ENCODE measurements around the gene MUC5AC.
"Not testable (repeated sequence)": the region's sequence is repeated elsewhere in the genome, so short reads cannot be mapped to it uniquely, and the experiment has no call there.

MUC5AC gene

DNA sequence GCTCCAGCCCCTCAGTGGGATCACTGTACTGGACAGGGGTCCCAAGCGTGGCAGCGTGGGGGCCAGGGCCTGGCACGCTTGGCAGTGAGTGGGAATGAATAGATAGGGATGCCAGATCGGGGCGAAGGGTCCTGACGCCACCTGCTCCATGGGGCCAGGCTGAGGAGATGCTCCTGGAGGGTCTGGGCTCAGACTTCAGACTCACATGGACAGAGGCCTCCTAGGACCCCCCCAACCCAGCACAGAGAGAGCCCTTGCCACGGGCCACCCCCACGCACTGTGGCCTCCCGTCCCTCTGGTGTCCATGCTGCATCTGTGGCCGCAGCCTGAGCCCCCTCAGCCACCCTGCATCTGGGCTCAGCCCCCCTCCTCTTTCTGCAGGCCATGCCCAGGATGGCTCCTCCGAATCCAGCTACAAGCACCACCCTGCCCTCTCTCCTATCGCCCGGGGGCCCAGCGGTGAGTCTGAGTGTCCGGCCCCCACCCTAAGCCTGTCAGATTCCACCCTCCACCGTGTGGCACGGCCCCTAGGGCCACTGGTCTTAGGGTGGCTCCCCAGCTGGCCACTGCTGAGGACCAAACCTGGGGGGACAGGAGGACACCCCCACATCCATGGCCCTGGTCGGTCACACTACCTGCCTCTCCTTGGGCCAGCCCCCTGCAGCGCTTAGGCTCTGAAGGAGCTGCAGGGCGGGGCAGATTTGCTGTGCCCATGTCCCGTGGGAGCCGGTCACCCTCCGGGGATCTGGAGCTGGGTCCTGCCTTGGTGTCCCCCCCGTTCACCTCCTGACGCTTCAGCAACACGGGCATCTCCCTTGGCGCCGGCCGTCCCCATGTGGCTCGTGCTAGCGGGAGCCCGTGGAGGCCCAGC, 2.7 kb downstream of the MUC5AC start:
- no peak overlapping the region for H3K27ac ChIP-seq (ENCODE audit: low read depth, low read length)
- H3K9ac ChIP-seq (ENCODE audit: low read length), result no peak overlapping the region
- no peak overlapping the region for H3K4me3 ChIP-seq (ENCODE audit: low read depth in 1 of 2, low read length in 2 of 2)
- H3K9me3 ChIP-seq (ENCODE audit: low read length), result no peaks in the 10 kb centered on the region
- no peaks in the 10 kb centered on the region for H3K4me1 ChIP-seq (ENCODE audit: insufficient read depth, low read length)
- peaks cover 0 to 4% of the 10 kb centered on the region in 2 donors for H3K27me3 ChIP-seq (ENCODE audit: control insufficient read depth in 1 of 2, insufficient read depth in 2 of 2, low read length in 2 of 2)
- H3K36me3 ChIP-seq (ENCODE audit: insufficient read depth, low read length), result no peaks in the 10 kb centered on the region

DNA sequence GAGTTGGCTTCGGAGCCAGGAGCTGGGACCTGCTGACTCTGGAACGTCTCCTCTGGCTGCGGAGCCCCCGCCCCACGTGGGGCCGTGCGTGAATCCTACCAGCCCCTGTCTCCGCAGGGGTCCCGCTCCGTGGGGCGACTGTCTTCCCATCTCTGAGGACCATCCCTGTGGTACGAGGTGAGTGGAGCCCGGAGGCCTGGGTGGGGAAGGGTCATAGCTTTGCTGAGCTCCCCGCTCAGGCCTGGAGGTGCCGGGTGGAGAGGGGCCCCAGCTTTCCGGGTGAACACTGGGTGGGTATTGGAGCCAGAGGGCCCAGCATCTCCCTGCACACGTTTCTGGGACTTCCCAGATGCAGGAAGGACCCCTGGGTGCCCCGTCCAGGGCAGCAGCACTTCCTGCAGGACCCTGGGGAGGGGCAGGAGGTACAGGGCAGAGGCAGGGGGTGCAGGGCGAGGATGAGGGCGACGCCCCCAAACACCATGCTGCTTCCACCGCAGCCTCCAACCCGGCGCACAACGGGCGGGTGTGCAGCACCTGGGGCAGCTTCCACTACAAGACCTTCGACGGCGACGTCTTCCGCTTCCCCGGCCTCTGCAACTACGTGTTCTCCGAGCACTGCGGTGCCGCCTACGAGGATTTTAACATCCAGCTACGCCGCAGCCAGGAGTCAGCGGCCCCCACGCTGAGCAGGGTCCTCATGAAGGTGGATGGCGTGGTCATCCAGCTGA, 3.8 kb downstream of the MUC5AC start:
- Histone ChIP-seq H3K4me3 (ENCODE audit: low read depth in 1 of 2, low read length in 2 of 2) (no peak overlapping the region), H3K27ac (ENCODE audit: low read depth, low read length) (no peak overlapping the region), H3K9me3 (ENCODE audit: low read length) (no peaks in the 10 kb centered on the region), H3K9ac (ENCODE audit: low read length) (no peak overlapping the region), H3K27me3 (ENCODE audit: control insufficient read depth in 1 of 2, insufficient read depth in 2 of 2, low read length in 2 of 2) (peaks cover 0 to 4% of the 10 kb centered on the region in 2 donors), H3K36me3 (ENCODE audit: insufficient read depth, low read length) (no peaks in the 10 kb centered on the region), H3K4me1 (ENCODE audit: insufficient read depth, low read length) (no peaks in the 10 kb centered on the region)

DNA sequence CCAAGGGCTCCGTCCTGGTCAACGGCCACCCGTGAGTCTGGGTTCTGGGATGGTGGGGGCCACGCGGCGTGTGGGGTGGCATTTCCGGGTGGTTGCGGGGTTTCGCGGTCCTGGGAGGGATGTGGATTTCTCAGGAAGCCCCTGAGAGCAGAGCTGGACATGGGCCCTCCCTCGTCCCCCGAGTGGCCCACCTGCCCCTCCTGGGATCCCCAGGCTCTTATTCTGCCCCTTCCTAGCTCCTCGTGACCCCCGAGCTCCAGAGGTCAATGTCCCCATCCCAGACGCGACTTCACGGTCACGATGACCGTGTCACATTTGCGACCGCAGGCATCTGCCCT, 4.4 kb downstream of the MUC5AC start:
- no peak overlapping the region for H3K9ac ChIP-seq (ENCODE audit: low read length)
- H3K4me1 ChIP-seq (ENCODE audit: insufficient read depth, low read length), result no peaks in the 10 kb centered on the region
- no peak overlapping the region for H3K4me3 ChIP-seq (ENCODE audit: low read depth in 1 of 2, low read length in 2 of 2)
- H3K36me3 ChIP-seq (ENCODE audit: insufficient read depth, low read length), result no peaks in the 10 kb centered on the region
- no peaks in the 10 kb centered on the region for H3K9me3 ChIP-seq (ENCODE audit: low read length)
- no peak overlapping the region for H3K27ac ChIP-seq (ENCODE audit: low read depth, low read length)
- H3K27me3 ChIP-seq (ENCODE audit: control insufficient read depth in 1 of 2, insufficient read depth in 2 of 2, low read length in 2 of 2), result peaks cover 0 to 4% of the 10 kb centered on the region in 2 donors

DNA sequence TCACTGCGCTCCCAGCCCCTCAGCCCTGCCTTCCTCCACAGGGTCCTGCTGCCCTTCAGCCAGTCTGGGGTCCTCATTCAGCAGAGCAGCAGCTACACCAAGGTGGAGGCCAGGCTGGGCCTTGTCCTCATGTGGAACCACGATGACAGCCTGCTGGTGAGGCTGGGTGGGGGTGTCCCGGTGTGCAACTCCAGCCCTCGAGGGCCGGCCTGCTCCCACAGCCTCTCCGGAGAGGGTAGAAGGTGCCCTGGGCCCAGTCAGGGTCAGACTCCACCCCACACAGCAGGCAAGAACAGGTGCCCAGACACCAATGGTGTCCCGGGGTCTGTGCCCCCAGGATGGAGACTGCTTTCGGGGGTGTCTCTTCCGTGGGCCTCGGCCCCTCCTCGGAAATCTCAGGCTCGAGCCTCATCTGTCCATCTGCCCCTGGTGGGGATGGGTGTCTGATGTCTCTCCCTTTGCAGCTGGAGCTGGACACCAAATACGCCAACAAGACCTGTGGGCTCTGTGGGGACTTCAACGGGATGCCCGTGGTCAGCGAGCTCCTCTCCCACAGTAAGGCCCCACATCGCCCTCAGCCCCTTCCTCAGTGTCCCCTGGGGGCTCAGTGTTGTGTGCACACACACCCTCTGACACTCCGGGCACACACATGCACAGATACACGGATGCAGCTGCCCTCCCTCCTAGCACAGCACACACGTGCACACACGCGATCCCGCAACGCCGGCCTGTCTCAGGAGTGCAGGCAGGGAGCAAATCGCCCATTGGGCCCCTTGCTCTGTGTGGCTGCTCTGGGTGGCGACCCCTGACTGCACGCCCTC, 4.9 kb downstream of the MUC5AC start:
- Histone ChIP-seq H3K4me1 (ENCODE audit: insufficient read depth, low read length) (no peaks in the 10 kb centered on the region), H3K9me3 (ENCODE audit: low read length) (no peaks in the 10 kb centered on the region), H3K27me3 (ENCODE audit: control insufficient read depth in 1 of 2, insufficient read depth in 2 of 2, low read length in 2 of 2) (peaks cover 0 to 4% of the 10 kb centered on the region in 2 donors), H3K4me3 (ENCODE audit: low read depth in 1 of 2, low read length in 2 of 2) (no peak overlapping the region), H3K36me3 (ENCODE audit: insufficient read depth, low read length) (no peaks in the 10 kb centered on the region), H3K27ac (ENCODE audit: low read depth, low read length) (no peak overlapping the region), H3K9ac (ENCODE audit: low read length) (no peak overlapping the region)

DNA sequence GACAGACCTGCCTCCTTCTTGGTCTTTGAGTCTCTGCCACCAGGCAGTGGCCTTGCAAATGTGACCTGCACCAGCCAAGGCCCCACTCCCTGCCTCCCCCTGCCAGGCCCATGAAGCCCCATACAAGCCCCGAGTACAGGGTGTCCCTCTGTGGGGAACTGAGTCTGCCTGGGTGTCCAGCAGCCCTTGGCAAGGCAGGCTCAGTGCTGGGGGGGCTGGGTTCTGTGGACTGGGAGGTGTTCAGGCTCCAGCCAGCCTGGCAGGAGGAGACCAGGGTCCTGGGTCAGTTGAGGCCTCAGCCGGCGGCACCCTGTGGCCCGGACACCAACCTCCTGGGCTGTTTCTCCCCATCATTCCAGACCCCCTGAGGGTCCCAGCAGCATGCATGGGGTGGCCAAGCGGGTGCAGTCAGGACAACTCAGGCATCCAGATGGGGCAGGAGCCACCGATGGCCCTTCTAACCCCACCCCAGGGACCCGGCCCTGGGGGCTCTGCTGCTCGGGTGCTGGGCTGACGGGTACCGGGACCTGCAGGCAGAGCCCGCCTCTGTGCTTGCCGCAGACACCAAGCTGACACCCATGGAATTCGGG, 5.7 kb downstream of the MUC5AC start:
- Histone ChIP-seq H3K4me1 (ENCODE audit: insufficient read depth, low read length) (no peaks in the 10 kb centered on the region), H3K9me3 (ENCODE audit: low read length) (no peaks in the 10 kb centered on the region), H3K36me3 (ENCODE audit: insufficient read depth, low read length) (no peaks in the 10 kb centered on the region), H3K27ac (ENCODE audit: low read depth, low read length) (no peak overlapping the region), H3K27me3 (ENCODE audit: control insufficient read depth in 1 of 2, insufficient read depth in 2 of 2, low read length in 2 of 2) (peaks cover 0 to 4% of the 10 kb centered on the region in 2 donors), H3K4me3 (ENCODE audit: low read depth in 1 of 2, low read length in 2 of 2) (no peak overlapping the region), H3K9ac (ENCODE audit: low read length) (no peak overlapping the region)

DNA sequence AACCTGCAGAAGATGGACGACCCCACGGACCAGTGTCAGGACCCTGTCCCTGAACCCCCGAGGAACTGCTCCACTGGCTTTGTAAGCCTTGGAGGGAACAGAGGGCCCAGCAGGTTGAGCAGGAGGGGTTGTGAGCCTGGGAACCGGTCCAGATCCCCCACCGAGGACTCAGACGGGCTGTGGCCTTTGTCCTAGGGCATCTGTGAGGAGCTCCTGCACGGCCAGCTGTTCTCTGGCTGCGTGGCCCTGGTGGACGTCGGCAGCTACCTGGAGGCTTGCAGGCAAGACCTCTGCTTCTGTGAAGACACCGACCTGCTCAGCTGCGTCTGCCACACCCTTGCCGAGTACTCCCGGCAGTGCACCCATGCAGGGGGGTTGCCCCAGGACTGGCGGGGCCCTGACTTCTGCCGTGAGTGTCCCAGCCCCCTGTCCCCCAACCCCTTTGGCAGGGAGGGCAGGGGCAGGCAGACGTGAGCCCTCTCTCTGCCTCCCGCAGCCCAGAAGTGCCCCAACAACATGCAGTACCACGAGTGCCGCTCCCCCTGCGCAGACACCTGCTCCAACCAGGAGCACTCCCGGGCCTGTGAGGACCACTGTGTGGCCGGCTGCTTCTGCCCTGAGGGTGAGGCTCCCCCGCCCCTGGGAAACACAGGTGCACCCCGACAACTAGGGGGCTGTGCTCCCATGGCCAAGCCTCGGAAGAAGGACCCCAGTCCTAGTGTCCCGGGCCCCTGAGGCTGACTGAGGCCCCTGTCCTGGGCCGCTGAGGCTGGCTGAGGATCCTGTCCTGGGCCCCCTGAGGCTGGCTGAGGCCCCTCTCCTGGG, 6.4 kb downstream of the MUC5AC start:
- no peak overlapping the region for H3K9ac ChIP-seq (ENCODE audit: low read length)
- H3K9me3 ChIP-seq (ENCODE audit: low read length), result no peaks in the 10 kb centered on the region
- H3K4me1 ChIP-seq (ENCODE audit: insufficient read depth, low read length), result no peaks in the 10 kb centered on the region
- peaks cover 0 to 4% of the 10 kb centered on the region in 2 donors for H3K27me3 ChIP-seq (ENCODE audit: control insufficient read depth in 1 of 2, insufficient read depth in 2 of 2, low read length in 2 of 2)
- no peaks in the 10 kb centered on the region for H3K36me3 ChIP-seq (ENCODE audit: insufficient read depth, low read length)
- no peak overlapping the region for H3K4me3 ChIP-seq (ENCODE audit: low read depth in 1 of 2, low read length in 2 of 2)
- H3K27ac ChIP-seq (ENCODE audit: low read depth, low read length), result no peak overlapping the region

DNA sequence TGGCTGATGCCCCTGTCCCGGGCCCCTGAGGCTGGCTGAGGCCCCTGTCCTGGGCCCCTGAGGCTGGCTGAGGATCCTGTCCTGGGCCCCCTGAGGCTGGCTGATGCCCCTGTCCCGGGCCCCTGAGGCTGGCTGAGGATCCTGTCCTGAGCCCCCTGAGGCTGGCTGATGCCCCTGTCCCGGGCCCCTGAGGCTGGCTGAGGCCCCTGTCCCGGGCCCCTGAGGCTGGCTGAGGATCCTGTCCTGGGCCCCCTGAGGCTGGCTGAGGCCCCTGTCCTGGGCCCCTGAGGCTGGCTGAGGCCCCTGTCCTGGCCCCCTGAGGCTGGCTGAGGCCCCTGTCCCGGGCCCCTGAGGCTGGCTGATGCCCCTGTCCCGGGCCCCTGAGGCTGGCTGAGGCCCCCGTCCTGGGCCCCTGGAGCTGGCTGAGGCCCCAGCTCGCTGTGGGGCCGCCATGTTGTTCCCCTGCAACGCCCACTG, 7.1 kb downstream of the MUC5AC start:
- H3K9me3 ChIP-seq (ENCODE audit: low read length); H3K36me3 ChIP-seq (ENCODE audit: insufficient read depth, low read length); H3K9ac ChIP-seq (ENCODE audit: low read length); H3K4me1 ChIP-seq (ENCODE audit: insufficient read depth, low read length); H3K27me3 ChIP-seq (ENCODE audit: control insufficient read depth in 1 of 2, insufficient read depth in 2 of 2, low read length in 2 of 2); H3K4me3 ChIP-seq (ENCODE audit: low read depth in 1 of 2, low read length in 2 of 2); H3K27ac ChIP-seq (ENCODE audit: low read depth, low read length): not testable (repeated sequence)

DNA sequence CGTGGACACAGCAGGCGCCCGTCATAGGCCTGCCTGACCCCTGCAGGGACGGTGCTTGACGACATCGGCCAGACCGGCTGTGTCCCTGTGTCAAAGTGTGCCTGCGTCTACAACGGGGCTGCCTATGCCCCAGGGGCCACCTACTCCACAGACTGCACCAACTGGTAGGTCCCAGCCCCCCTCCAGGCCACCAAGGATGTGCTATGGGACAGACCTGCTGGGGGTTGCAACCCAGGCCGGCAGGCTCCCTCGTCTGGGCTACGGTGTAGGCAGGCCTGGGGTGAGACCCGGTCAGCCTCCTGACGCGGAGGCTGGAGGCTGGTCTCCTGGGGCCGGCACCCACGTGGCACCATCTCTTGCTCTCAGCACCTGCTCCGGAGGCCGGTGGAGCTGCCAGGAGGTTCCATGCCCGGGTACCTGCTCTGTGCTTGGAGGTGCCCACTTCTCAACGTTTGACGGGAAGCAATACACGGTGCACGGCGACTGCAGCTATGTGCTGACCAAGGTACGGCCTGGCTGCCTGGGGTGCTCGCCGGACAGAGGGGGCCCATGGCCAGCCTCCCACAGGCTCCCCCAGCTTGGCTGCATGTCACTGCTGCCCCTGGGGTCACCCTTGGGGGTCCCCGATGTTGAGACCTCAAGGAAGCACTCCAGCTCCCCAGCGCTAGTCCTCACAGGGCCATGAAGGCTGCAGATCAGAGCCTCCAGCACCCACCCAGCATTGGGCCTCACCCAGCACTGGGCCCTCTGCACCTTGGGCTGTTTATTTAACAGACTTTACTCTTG, 7.7 kb downstream of the MUC5AC start:
- no peak overlapping the region for H3K9ac ChIP-seq (ENCODE audit: low read length)
- H3K36me3 ChIP-seq (ENCODE audit: insufficient read depth, low read length), result no peaks in the 10 kb centered on the region
- H3K27ac ChIP-seq (ENCODE audit: low read depth, low read length), result no peak overlapping the region

DNA sequence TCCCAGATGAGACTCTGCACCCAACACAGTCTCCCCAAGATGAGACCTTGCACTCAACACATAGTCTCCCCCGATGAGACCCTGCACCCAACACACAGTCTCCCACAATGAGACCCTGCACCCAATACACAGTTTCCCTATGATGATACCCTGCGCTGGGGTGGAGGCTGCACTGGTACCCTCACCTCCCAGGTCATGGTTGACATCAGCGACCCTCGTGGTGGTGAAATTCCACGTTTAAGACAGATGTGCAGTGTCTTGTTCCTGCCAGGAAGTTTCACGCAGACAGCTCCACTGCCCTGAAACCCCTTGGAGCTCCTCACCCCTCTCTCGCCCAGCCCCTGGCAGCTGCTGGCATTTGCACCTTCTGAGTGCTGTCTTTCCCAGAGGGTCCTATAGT, 9.5 kb downstream of the MUC5AC start:
- Histone ChIP-seq H3K4me3 (ENCODE audit: low read depth in 1 of 2, low read length in 2 of 2) (no peak overlapping the region), H3K4me1 (ENCODE audit: insufficient read depth, low read length) (no peaks in the 10 kb centered on the region), H3K36me3 (ENCODE audit: insufficient read depth, low read length) (no peaks in the 10 kb centered on the region), H3K27ac (ENCODE audit: low read depth, low read length) (no peak overlapping the region), H3K9me3 (ENCODE audit: low read length) (no peaks in the 10 kb centered on the region), H3K27me3 (ENCODE audit: control insufficient read depth in 1 of 2, insufficient read depth in 2 of 2, low read length in 2 of 2) (peaks cover 0 to 4% of the 10 kb centered on the region in 2 donors), H3K9ac (ENCODE audit: low read length) (no peak overlapping the region)

More for the DNA sequence above, 7.7 kb downstream of the MUC5AC start:
- H3K9me3 ChIP-seq (ENCODE audit: low read length), result no peaks in the 10 kb centered on the region
- no peak overlapping the region for H3K4me3 ChIP-seq (ENCODE audit: low read depth in 1 of 2, low read length in 2 of 2)
- H3K27me3 ChIP-seq (ENCODE audit: control insufficient read depth in 1 of 2, insufficient read depth in 2 of 2, low read length in 2 of 2), result peaks cover 0 to 4% of the 10 kb centered on the region in 2 donors
- H3K4me1 ChIP-seq (ENCODE audit: insufficient read depth, low read length), result no peaks in the 10 kb centered on the region

DNA sequence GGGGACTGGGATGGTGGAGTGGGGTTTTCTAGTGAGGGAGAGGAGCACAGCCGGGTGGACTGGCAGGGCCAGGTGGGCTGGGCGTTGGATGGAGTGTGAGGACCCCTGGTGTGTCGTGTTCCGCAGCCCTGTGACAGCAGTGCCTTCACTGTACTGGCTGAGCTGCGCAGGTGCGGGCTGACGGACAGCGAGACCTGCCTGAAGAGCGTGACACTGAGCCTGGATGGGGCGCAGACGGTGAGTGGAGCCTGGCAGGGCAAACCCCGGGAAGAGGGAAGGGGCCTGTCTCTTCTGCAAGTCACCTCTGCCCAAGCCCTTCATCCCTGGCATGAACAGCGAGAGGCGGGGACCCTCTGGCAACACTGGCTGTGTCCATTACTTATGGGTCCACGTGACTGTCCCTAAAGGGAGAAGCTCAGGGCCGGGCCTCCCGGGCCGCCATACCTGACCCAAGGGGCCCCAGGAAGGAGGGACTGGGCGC, 10.0 kb downstream of the MUC5AC start:
- Histone ChIP-seq H3K4me3 (ENCODE audit: low read depth in 1 of 2, low read length in 2 of 2) (no peak overlapping the region), H3K4me1 (ENCODE audit: insufficient read depth, low read length) (no peaks in the 10 kb centered on the region), H3K27ac (ENCODE audit: low read depth, low read length) (no peak overlapping the region), H3K9me3 (ENCODE audit: low read length) (no peaks in the 10 kb centered on the region), H3K9ac (ENCODE audit: low read length) (no peak overlapping the region), H3K36me3 (ENCODE audit: insufficient read depth, low read length) (no peaks in the 10 kb centered on the region), H3K27me3 (ENCODE audit: control insufficient read depth in 1 of 2, insufficient read depth in 2 of 2, low read length in 2 of 2) (peaks cover 0 to 4% of the 10 kb centered on the region in 2 donors)
